ENCODE data around the gene POLE3.
"Not testable (repeated sequence)": the region's sequence is repeated elsewhere in the genome, so short reads cannot be mapped to it uniquely, and the experiment has no call there.

The POLE3 gene

GRCh38 chr9:113410207-113410864, at the start of gene POLE3, which contains the start of gene C9orf43:
Gene POLE3, minus strand, starts transcription at chr9:113410675. Its CDS starts 382 bp downstream, at chr9:113410293.
Gene C9orf43, plus strand, starts transcription at chr9:113410747. Its CDS starts 2,747 bp downstream, at chr9:113413494.
- peak; percentile 90 for DNase-seq (ENCODE audit: low read depth in 2 of 2)

GRCh38 chr9:113456235-113456634, 45.8 kb upstream of the POLE3 start:
- DNase-seq (ENCODE audit: low read depth in 2 of 2), result no peak

- no peak for DNase-seq (ENCODE audit: low read depth in 2 of 2)
Observed at GRCh38 chr9:113454914-113455761, 44.7 kb upstream of the POLE3 start.

GRCh38 chr9:113452113-113452605, 41.7 kb upstream of the POLE3 start:
- DNase-seq (ENCODE audit: low read depth in 2 of 2), result no peak

- DNase-seq (ENCODE audit: low read depth in 2 of 2), result no peak
Observed at GRCh38 chr9:113449376-113449775, 38.9 kb upstream of the POLE3 start.

GRCh38 chr9:113446323-113446740, 35.9 kb upstream of the POLE3 start:
- DNase-seq (ENCODE audit: low read depth in 2 of 2), result no peak

- DNase-seq (ENCODE audit: low read depth in 2 of 2), result no peak
Observed at GRCh38 chr9:113444736-113445135, 34.3 kb upstream of the POLE3 start.

- not testable (repeated sequence) for DNase-seq (ENCODE audit: low read depth in 2 of 2)
Observed at GRCh38 chr9:113437716-113438115, 27.2 kb upstream of the POLE3 start.

- no peak for DNase-seq (ENCODE audit: low read depth in 2 of 2)
Observed at GRCh38 chr9:113436728-113437515, 26.4 kb upstream of the POLE3 start.

- no peak for DNase-seq (ENCODE audit: low read depth in 2 of 2)
Observed at GRCh38 chr9:113431191-113431590, 20.7 kb upstream of the POLE3 start.

GRCh38 chr9:113428062-113428615, 17.7 kb upstream of the POLE3 start:
- DNase-seq (ENCODE audit: low read depth in 2 of 2), result no peak

- no peak for DNase-seq (ENCODE audit: low read depth in 2 of 2)
Observed at GRCh38 chr9:113427629-113428028, 17.2 kb upstream of the POLE3 start.

GRCh38 chr9:113426701-113427100, 16.2 kb upstream of the POLE3 start:
- no peak for DNase-seq (ENCODE audit: low read depth in 2 of 2)

GRCh38 chr9:113425072-113425471, 14.6 kb upstream of the POLE3 start:
- no peak for DNase-seq (ENCODE audit: low read depth in 2 of 2)

GRCh38 chr9:113421726-113422125, 11.3 kb upstream of the POLE3 start:
- no peak for DNase-seq (ENCODE audit: low read depth in 2 of 2)

- DNase-seq (ENCODE audit: low read depth in 2 of 2), result no peak
Observed at GRCh38 chr9:113417370-113417769, 6.9 kb upstream of the POLE3 start.

GRCh38 chr9:113416149-113416721, 5.8 kb upstream of the POLE3 start:
- no peak for DNase-seq (ENCODE audit: low read depth in 2 of 2)

- no peak for DNase-seq (ENCODE audit: low read depth in 2 of 2)
Observed at GRCh38 chr9:113409883-113410206, 630 bp downstream of the POLE3 start.

- no peak for DNase-seq (ENCODE audit: low read depth in 2 of 2)
Observed at GRCh38 chr9:113409481-113409880, 994 bp downstream of the POLE3 start.

GRCh38 chr9:113406873-113407511, 3.5 kb downstream of the POLE3 start:
- DNase-seq (ENCODE audit: low read depth in 2 of 2), result peak in 1 of 2 donors; percentile 33

- not testable (repeated sequence) for DNase-seq (ENCODE audit: low read depth in 2 of 2)
Observed at GRCh38 chr9:113406353-113406752, 4.1 kb downstream of the POLE3 start.
